ENCODE results near the gene ZMAT5. TPM values are rescaled to one million over a fixed set of nuclear protein-coding genes. Genes with fewer than 3 reads are reported as not detected.

The ZMAT5 gene
- total RNA-seq, 1 donor from 2014 or later, result 29.0 TPM

DNA sequence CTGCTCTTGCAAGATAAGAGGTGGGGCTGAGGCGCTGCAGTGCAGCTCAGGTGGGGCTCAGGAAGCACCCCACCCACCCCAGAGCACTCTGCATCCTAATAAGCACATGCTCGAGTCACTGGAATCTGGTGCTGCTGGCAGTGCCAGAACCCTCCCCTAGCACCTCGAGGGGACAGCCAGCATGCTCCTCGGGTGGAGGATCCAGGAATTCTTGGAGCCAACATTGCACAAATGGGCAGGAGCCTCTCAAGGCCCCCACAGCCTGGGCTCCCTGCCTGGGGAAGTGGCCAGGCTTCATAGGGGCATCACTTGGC lies 74.5 kb downstream of the ZMAT5 start:
- intact Hi-C loops (cut with micrococcal nuclease), result no loop called here

DNA sequence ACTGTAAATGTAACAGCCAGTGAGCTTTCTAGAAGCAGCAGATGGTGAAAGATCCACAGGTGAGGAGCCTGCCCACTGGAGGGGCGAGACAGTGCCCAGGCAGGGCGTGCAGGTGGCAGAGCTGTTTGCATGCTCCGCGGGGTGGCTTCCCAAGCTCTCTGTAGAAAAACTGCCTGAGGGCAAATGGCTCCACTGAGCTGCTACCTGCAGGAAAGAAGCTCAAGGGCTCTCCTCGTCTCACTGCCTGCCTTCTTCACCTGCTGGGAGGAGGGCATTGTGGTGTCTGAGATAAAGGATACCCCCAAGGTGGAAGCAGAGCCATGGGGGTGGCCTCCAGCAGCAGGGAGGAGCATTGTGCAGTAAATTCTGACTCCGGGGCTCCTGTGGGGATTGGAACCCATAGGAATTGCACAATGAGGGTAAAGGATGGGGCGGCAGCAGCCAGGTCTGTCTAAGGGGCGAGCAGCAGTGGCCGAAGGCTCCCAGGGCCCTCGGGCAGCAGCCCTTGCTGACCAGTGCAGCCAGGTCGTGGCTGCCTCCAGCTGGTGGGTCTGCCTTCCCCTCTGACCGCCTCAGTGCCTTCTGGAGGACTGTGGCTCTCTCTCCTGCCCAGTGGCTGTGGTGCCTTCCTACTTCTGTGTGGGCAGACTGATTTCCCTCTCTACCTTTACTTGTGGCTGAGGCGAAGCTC lies 75.0 kb downstream of the ZMAT5 start:
- intact Hi-C loops (cut with micrococcal nuclease), result no loop called here

DNA sequence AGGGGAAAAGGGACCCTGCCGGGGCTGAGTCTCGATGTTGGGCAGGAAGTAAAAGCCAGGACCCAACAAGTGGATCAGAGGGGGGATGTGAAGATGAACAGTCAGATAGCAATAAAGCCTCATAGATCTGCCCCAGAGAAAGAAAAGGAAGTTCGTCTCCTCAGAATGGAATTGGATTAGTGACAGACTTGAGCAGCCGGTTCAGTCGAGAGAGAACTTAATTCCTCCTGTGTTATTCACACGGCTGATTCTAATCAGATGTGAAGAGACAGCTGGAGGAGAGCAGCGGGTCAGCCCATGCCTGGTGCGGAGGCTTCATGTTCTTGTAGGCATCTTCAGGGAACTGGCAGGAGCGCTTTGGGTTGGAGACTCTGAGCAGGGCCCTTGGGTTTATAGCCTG lies 76.3 kb downstream of the ZMAT5 start:
- intact Hi-C loops (cut with micrococcal nuclease), result loop anchor here (1.0 kb wide), 1 partner anchor 315 kb away; no protein-coding TSS in a partner anchor

DNA sequence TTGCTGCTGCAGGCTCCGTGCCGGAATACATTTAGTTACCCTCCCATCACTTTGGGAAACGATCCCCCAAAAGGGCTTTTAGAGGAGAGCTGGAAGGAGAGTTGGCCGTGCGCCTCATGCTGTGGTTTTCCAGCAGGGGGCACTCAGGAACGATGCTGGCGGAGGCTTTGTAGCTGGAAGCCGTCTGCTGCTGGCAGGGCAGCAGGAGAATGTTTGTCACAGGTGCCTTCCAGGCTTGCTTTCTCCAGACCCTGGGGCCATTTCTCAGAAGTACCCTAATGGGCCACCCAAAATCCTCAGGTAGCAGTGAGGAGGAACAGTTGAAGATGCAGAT lies 77.0 kb downstream of the ZMAT5 start:
- intact Hi-C loops (cut with micrococcal nuclease), result loop anchor here (1.0 kb wide), 2 partner anchors 315 to 396 kb away; no protein-coding TSS in a partner anchor

DNA sequence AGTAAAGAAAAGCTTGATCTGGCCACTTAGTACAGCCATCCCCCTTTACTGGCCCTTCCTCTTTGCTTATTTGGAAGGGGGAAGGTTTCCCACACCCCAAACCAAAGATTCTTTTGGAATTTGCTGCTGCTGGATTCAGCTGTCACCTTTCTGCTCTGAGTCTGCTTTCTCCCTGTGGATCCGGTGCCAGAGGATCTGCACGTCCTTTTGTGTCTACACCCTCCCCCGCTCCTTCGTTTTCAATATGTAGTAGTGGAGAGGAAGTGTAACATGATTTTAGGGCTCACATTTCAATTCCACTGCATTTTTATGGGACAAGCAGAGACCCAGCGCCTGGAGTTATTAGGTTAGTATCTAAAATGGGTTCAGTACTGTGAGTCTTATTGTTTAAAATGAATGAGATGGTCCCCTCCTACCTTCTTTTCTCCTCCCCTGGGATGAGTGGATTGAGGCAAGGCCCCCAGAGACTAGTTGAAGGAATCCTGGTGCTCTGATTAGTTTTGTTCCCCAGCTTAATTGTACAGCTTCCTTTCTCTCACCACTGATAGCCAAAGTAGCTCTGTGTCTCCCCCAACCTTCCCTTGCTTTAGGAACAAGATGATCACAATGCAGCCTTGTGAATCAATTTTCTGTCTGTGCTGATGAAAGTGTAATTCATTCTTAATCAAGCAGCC lies 77.5 kb downstream of the ZMAT5 start:
- intact Hi-C loops (cut with micrococcal nuclease), result loop anchor here (1.0 kb wide), 1 partner anchor 397 kb away; no protein-coding TSS in a partner anchor

DNA sequence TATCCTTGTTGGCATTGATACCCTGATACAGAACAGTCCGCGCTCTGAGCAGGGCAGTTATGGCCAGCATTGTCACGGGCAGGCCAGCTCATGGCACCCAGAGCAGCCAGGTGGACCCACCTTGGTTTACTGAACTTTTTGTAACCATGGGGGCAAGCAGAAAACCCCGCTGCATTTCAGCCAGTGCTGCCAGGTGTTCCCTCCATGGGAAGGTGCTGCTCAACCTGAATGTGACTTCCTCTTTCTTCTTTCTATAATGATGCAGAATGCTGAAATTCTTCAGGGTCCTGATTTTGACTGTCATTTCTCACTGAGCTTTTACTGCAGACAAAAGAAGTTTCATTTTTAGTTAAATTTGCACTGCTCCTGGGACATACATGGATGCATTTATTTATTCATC lies 82.6 kb downstream of the ZMAT5 start:
- intact Hi-C loops (cut with micrococcal nuclease), result no loop called here

DNA sequence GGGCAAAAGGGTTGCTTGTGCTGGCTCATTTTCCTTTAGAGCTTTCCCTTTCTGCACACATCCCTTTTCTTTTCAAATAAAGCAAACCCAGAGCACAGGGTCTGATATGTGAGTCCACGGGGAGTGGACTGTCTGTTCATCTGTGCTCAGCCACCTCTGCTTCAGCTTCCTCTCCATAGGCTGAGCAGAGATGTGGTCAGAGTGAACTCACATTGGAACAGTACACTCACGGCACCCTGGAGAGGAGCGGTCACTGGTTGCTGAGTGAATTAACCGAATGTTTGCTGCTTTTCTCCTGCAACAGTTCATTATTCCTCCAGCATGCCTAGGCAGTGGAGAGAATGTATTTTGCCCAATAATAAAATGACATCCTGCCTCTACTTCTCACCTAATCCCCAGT lies 83.3 kb downstream of the ZMAT5 start:
- intact Hi-C loops (cut with micrococcal nuclease), result no loop called here

Other genes starting within 250 kb of the ZMAT5 start
- gene THOC5, start 213.2 kb downstream of the ZMAT5 start, total RNA-seq, result 53.7 and 56.0 TPM in 2 replicates
- gene NIPSNAP1, start 185.9 kb downstream of the ZMAT5 start, total RNA-seq, result 37.1 and 40.3 TPM in 2 replicates
- gene NF2, start 163.4 kb downstream of the ZMAT5 start, total RNA-seq, result 59.1 and 60.1 TPM in 2 replicates
- gene CABP7, start 47.0 kb downstream of the ZMAT5 start, total RNA-seq, result 0.07 TPM in 1 of 2 replicates, not detected in the other
- gene UQCR10, start 362 bp upstream of the ZMAT5 start, total RNA-seq, result 87.5 and 90.8 TPM in 2 replicates
- gene ASCC2, start 71.3 kb upstream of the ZMAT5 start, total RNA-seq, result 91.7 and 93.7 TPM in 2 replicates
- 31.1 and 33.8 TPM in 2 replicates for gene MTMR3, start 116.2 kb upstream of the ZMAT5 start, total RNA-seq